Measurements from ENCODE around the gene KRTAP12-3.
"Not testable (repeated sequence)": the region's sequence is repeated elsewhere in the genome, so short reads cannot be mapped to it uniquely, and the experiment has no call there.

KRTAP12-3 gene

GRCh38 chr21:44677881-44678280 lies 20.1 kb downstream of the KRTAP12-3 start:
- intact Hi-C loops (cut with DNase I) = no loop called here
- no peak for DNase-seq

GRCh38 chr21:44681152-44681551 lies 23.4 kb downstream of the KRTAP12-3 start:
- DNase-seq = no peak
- intact Hi-C loops (cut with DNase I) = no loop called here

- intact Hi-C loops (cut with DNase I) = no loop called here
- no peak for DNase-seq
These were observed 24.3 kb downstream of the KRTAP12-3 start, which contains the start of gene KRTAP12-1 for GRCh38 chr21:44681861-44682579. Gene KRTAP12-1, minus strand, starts transcription at chr21:44682163. Its CDS starts 40 bp downstream, at chr21:44682123.

- DNase-seq = peak in 2 of 42 donors; percentile 3 to 27
- intact Hi-C loops (cut with DNase I) = no loop called here
These were observed 24.9 kb downstream of the KRTAP12-3 start for GRCh38 chr21:44682580-44683151.

- intact Hi-C loops (cut with DNase I) = no loop called here
- DNase-seq = peak in 2 of 42 donors; percentile 20 to 29
These were observed 26.3 kb downstream of the KRTAP12-3 start for GRCh38 chr21:44684077-44684476.

- peak in 1 of 42 donors; percentile 7 for DNase-seq
- intact Hi-C loops (cut with DNase I) = no loop called here
These were observed 26.8 kb downstream of the KRTAP12-3 start for GRCh38 chr21:44684483-44684882.

- DNase-seq; intact Hi-C loops (cut with DNase I): not testable (repeated sequence)
These were observed 27.3 kb downstream of the KRTAP12-3 start for GRCh38 chr21:44685050-44685449.

GRCh38 chr21:44686000-44686781 lies 28.5 kb downstream of the KRTAP12-3 start:
- intact Hi-C loops (cut with DNase I) = no loop called here
- DNase-seq = peak in 1 of 42 donors; percentile 13

GRCh38 chr21:44686843-44687561 lies 29.3 kb downstream of the KRTAP12-3 start:
- peak in 2 of 42 donors; percentile 22 to 25 for DNase-seq
- intact Hi-C loops (cut with DNase I) = no loop called here

- intact Hi-C loops (cut with DNase I) = no loop called here
- peak in 3 of 42 donors; percentile 21 to 35 (median 28) for DNase-seq
These were observed 29.9 kb downstream of the KRTAP12-3 start for GRCh38 chr21:44687671-44688070.

- DNase-seq = peak in 1 of 42 donors; percentile 23
These were observed 32.0 kb downstream of the KRTAP12-3 start for GRCh38 chr21:44689740-44690139.

GRCh38 chr21:44691686-44692085 lies 34.0 kb downstream of the KRTAP12-3 start:
- DNase-seq = no peak

More at GRCh38 chr21:44689740-44690139, 32.0 kb downstream of the KRTAP12-3 start:
- intact Hi-C loops (cut with DNase I) = not testable (repeated sequence)

GRCh38 chr21:44692798-44693512 lies 35.2 kb downstream of the KRTAP12-3 start:
- intact Hi-C loops (cut with DNase I) = no loop called here
- no peak for DNase-seq

More at GRCh38 chr21:44691686-44692085, 34.0 kb downstream of the KRTAP12-3 start:
- intact Hi-C loops (cut with DNase I) = no loop called here

GRCh38 chr21:44694776-44695175 lies 37.0 kb downstream of the KRTAP12-3 start:
- intact Hi-C loops (cut with DNase I) = no loop called here
- peak in 4 of 42 donors; percentile 8 to 26 (median 16) for DNase-seq

- intact Hi-C loops (cut with DNase I) = no loop called here
- DNase-seq = peak in 4 of 42 donors; percentile 2 to 30 (median 22)
These were observed 37.5 kb downstream of the KRTAP12-3 start for GRCh38 chr21:44695184-44695583.

GRCh38 chr21:44695641-44696040 lies 37.9 kb downstream of the KRTAP12-3 start:
- DNase-seq = peak in 3 of 42 donors; percentile 8 to 14 (median 13)
- intact Hi-C loops (cut with DNase I) = no loop called here

- DNase-seq = peak in 2 of 42 donors; percentile 5 to 10
- intact Hi-C loops (cut with DNase I) = no loop called here
These were observed 38.8 kb downstream of the KRTAP12-3 start for GRCh38 chr21:44696572-44696971.

- intact Hi-C loops (cut with DNase I) = not testable (repeated sequence)
- peak in 1 of 42 donors; percentile 6 for DNase-seq
These were observed 39.6 kb downstream of the KRTAP12-3 start, which contains the start of gene KRTAP10-12 for GRCh38 chr21:44697172-44697810. Gene KRTAP10-12, plus strand, starts transcription at chr21:44697172. Its CDS starts 30 bp downstream, at chr21:44697202.
